ENCODE results near the gene AMPD2.

DNA sequence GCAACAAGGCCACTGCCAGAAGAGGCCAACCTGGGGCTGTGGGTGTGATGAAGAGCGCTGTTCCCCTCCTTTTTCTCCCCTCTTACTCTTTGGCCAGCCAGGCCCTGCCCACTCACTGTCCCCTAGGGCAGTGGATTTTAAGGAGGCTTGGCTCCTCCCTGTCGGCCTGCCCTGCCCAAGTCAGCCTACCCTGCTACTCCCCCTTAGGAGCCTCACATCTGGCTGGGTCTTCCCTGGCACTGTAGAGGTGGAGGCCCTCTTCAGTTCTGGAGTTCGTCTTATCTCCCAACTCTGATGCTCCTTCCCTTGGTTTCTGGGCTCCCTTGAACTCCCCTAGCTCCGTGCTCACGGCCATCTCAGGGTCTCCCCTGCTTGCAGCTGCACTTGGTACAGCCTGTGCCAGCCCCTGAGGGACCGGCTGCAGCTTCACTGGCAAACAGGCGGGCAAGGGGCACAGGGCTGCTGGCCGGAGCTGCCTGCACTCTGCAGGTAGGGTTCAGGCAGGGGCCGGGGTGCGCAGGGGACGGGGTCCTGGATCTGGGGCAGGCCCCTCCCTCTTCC lies 4.0 kb downstream of the AMPD2 start:
- no peak for TF ChIP-seq CTCF (IDR thresholded peaks at IDR 0.05)
- TF ChIP-seq POLR2A (IDR thresholded peaks at IDR 0.05): no peak
